Epithelial cell of proximal tubule (primary cell): ENCODE data around the gene TMEM182. TPM values are rescaled to one million over a fixed set of nuclear protein-coding genes. Genes with fewer than 3 reads are reported as not detected.

ENCODE experiments used
- DNase-seq: peaks from one replicate; pipeline ENCODE4 v3.0.0-alpha.2; 2011; ENCODE audit warnings: low read depth
- H3K4me3 ChIP-seq: 2 replicates; pipeline ENCODE4 v1.5.1; 2011; ENCODE audit warnings: low read depth, mild to moderate bottlenecking, low read length
- CTCF ChIP-seq: conservative IDR thresholded peaks from 2 replicates; pipeline ENCODE4 v1.5.1; 2012; ENCODE audit warnings: low read depth, mild to moderate bottlenecking, low read length
- total RNA-seq: library from RNA; depleted of rRNA; stranded (reverse); fragments of >200 nt; gene quantifications from 2 replicates; pipeline ENCODE4 v1.2.3, GENCODE V29; 2015

TMEM182 gene
- total RNA-seq, 1 donor from 2014 or later, result 4.2 TPM

GRCh38 chr2:102768253-102768652 lies 6.4 kb downstream of the TMEM182 start:
- H3K4me3 ChIP-seq, result no peak overlapping the region
- TF ChIP-seq CTCF, result no peak
- no peak for DNase-seq

- no peak overlapping the region for H3K4me3 ChIP-seq
- no peak for DNase-seq
- no peak for TF ChIP-seq CTCF
These were observed 7.1 kb downstream of the TMEM182 start for GRCh38 chr2:102768892-102769291.

GRCh38 chr2:102770506-102770905 lies 8.7 kb downstream of the TMEM182 start:
- no peak for TF ChIP-seq CTCF
- DNase-seq, result no peak
- H3K4me3 ChIP-seq, result no peak overlapping the region

GRCh38 chr2:102771114-102771513 lies 9.3 kb downstream of the TMEM182 start:
- no peak for DNase-seq
- no peak for TF ChIP-seq CTCF
- H3K4me3 ChIP-seq, result no peak overlapping the region

- no peak for DNase-seq
- TF ChIP-seq CTCF, result no peak
- H3K4me3 ChIP-seq, result no peak overlapping the region
These were observed 10.8 kb downstream of the TMEM182 start for GRCh38 chr2:102772659-102773058.

- no peak for DNase-seq
- H3K4me3 ChIP-seq, result no peak overlapping the region
- TF ChIP-seq CTCF, result no peak
These were observed 11.4 kb downstream of the TMEM182 start for GRCh38 chr2:102773149-102773705.

- DNase-seq, result no peak
- H3K4me3 ChIP-seq, result no peak overlapping the region
- no peak for TF ChIP-seq CTCF
These were observed 16.4 kb downstream of the TMEM182 start for GRCh38 chr2:102778260-102778659.
